GM18526 (cell line): Measurements from ENCODE around the gene PER2.

Source experiments
- POLR2A ChIP-seq: IDR thresholded peaks from 3 replicates; pipeline ENCODE4 v1.6.1; 2011; ENCODE audit not compliant: insufficient read length; ENCODE audit errors: extremely low read depth

PER2 gene

DNA sequence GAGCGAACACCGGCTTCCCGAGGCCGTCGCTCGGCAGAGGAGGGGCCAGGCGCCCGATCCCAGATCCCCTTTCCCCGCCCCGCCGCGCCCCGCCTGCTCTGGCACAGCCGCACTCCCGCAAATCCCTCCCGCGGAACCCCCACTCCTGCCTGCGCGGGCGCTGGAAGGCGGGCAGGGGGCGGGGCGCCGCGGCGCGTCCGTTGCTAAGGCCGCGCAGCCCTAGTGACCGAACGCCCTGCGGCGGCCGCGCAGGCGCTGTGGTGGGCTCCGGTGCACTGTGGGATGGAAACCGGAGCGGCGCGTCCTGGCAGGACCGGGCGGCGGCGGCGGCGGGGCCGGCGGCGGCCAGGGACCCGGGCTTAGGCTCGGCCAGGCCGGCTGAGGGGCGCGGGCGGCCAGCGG lies 31.8 kb upstream of the PER2 start, which contains the start of gene TRAF3IP1:
TSS of gene TRAF3IP1 (plus strand) at position 273 of the 402 bp plus-strand sequence. CDS start 145 bp downstream, outside the sequence.
- no peak for TF ChIP-seq POLR2A

DNA sequence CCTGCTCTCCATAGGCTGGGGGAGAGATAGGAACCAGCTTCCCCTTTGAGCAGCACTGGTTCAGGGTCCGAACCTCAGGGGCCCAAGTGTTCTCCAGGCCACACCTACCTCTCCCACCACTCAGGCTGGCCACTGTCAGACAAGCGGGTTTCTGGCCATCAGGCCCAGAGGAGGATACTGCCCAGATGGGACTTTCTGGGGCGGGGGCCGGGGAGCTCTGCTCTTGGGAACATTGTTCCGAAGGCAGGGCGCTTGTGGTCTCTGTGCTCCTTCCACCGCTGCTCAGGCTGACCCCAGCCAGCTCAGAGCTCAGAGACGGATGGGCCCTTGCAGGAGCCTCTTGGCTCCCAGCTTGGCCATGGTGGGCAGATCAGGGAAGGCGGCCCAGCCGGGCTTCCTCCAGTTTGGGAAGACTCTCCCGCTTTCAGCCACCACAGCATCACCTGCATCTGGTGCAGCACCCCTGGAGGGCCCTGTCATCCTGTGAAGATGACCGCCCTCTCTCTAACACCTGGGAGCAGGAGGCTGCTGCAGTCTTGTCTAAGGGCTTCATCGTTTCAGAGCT lies 26.7 kb upstream of the PER2 start:
- no peak for TF ChIP-seq POLR2A

DNA sequence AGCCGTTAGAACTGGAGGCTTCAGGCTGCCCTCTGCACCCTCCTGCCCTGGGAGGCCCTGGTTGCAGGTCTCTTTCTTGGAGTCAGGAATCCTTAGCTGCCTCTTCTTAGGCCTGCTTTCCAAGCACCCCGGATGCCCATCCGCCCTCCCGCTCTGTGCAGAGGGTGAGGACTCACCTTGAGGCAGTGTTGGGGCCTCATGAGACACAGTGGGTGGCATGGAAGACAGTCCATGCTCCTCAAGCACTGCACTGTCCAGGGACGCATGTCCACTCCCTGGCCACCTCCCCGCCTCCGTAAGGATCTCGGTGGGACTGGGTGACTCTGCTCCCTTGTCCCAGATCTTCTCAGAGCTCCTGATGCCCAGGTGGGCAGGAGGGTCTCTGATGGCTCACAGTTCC lies 26.2 kb upstream of the PER2 start:
- TF ChIP-seq POLR2A = no peak

DNA sequence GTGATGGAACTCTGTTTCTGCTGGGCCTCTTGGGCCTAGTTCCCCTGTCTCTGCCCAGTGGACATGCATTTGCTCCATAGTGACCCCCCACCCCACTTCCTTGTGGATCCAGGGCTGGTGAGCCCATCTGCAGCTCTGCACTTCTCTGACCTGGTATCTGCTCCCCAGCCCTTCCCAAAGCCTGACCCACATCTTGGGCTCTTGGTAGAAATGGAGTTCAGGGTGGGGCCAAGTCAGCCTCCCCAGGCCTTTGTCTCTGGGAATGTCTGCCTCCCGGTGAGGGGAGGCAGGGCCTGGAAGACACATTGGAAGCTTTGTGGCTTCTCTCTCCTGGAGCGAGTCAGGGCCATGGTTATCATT lies 25.6 kb upstream of the PER2 start:
- no peak for TF ChIP-seq POLR2A

DNA sequence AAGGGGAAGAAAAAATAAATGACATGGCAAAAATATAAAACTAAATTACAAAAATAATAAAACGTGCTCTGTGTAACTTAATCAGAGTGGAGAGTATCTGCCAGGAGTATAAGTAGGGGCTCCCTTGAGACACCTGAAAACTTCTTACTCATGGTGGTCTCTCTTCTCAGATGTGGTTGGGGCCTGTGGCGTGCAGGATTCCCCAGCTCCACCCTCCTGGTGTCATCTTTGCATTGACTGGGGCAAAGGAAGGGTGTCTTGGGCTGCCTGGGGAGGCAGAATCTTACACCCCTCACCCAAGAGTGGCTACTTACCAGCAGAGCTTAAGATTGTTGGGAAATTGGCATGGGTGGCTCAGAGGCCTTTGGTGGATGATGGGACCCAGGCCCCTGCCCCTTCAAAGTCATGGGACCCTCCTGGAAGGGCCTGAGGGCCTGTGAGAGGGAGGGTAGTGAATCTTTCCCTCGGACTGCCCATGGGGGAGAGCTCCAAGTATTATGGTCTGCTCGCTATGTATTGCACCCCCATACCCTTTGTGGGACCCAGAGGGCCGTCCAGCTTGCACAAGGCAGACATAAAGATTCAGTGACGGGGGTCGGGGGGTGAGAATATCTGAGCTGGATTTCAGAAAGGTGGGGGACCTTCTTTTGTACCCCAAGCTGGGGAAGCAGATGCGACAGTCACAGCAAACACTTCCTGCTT lies 25.0 kb upstream of the PER2 start:
- no peak for TF ChIP-seq POLR2A

DNA sequence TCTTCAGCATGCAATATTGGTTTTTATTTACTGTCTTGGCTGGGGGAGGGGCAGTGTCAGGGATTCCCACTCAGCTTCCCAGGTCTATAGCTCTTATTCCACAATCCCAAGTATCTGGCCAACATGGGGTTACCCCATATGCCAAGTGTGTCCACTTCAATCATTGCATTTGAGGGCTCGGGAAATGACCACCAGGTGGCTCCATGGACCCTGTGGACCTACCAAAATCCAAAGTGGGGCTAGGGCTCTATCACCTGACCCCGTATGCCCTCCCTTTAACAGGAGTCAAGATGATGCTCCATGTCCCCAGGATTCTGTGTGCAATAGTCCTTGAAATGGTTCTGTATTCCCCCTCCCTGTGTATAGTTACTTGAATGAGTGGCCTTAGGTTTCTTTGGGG lies 19.8 kb upstream of the PER2 start:
- no peak for TF ChIP-seq POLR2A

DNA sequence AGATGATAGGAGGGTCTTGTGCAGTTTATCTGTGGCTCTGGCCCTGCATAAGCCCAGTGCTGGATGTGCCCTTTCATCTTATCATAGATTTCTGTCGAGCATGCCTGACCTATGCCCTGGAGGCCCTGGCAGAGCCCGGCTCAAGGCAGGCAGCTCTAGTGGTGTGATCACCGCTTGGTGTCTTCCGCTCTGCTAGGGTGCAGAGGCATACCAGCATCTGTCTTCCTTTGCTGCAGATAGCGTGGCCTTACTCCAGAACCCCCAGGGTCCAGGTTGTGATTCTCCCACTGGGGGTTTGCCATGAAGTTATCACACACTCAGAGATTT lies 18.2 kb upstream of the PER2 start:
- TF ChIP-seq POLR2A = no peak

DNA sequence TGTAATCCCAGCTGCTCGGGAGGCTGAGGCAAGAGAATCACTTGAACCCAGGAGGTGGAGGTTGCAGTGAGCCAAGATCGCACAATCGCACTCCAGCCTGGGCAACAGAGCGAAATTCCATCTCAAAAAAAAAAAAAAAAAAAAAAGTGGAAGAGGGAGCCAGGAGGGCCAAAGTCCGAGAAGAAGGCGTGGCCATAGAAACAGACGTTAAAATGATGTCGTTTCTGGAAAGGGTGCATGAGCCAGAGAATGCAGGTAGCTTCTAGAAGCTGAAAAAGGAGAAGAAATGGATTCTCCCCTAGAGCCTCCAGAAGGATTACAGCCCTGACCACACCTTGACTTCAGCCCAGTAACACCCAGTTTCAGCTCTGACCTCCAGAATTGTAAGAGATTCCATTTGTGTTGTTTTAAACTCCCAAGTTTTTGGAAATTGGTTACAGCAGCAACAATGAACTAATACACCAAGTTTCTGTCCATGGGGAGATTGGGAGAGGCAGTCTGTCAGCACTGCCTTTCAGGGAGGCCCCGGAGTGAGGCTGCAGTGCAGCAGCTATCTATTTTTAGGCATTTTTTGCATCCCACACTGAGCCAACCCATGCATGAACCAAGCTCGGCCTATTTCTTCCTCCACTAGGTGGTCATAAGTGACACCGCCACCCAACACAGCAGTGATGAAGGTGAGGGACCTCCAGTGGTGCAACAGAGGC lies 17.7 kb upstream of the PER2 start:
- no peak for TF ChIP-seq POLR2A

DNA sequence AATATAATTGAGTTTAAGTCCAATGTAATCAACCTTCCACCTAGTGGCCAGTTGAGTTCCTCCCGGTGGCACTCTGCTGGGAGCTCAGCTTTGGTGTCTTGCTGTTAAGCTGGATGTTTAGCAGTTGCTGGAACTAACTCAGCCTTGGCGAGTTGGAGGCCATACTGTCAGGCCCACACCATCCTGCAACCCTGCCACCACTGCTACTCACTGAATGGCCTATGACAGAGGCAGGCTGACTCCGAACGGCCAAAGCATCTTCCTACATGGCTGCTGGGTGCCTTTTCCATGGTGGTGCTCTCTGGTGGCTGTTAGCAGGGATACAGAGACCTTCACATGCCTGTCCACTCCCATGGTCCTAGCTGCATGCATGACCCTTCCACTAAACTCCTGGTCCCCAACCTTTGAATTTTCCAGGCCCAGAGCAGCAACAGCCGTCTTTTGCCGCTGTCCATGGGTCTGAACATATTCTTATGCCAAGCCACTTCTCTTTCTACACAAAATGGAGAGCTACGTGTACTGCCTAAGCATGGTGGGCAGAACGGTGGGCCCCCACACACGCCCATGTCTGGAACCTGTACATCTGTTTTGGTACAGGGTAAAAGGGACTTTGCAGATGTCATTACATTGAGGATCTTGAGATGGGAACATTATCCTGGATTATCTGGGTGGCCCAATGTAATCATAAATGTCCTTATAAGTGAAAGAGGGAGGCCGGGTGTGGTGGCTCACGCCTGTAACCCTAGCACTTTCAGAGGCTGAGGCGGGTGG lies 16.9 kb upstream of the PER2 start:
- TF ChIP-seq POLR2A = no peak

DNA sequence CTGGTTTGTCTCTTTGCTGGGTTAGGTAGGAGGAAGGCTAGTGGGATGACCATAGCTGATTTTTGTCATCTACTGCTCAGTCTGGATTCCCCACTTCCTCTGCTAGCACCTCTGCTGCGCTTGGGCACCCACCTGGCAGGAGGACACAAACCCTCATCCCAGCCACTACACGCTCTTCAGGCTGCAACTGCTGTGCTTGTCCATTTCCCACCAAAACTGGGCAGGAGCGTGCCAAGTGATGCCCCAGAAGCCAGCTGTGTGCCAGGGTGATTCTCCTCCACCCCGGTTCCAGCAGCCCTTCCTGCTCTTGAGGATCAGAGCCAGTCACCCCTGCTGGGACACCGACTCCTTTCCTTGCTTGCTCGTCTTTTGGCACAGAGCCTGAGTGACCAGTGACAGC lies 15.7 kb upstream of the PER2 start:
- TF ChIP-seq POLR2A = no peak

DNA sequence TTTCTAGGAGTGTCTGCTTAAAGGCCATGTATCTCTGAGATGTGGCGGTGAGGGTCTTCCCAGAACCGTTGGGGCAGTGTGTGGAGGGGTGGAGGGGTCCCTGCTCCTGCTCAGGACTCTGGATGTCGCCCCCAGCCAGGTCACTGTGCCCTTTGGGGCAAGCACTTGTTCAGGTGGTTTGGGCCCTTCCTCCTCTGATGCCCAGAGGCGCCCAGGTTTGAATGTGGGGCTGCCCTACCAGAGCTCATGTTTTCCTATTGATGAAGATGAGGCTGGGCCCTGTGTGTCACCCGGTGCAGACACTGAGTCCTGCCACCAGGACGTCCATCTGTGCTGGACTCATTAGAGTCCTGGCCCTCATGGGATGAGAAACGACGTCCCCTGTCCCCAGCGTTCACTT lies 14.3 kb upstream of the PER2 start:
- TF ChIP-seq POLR2A = no peak

DNA sequence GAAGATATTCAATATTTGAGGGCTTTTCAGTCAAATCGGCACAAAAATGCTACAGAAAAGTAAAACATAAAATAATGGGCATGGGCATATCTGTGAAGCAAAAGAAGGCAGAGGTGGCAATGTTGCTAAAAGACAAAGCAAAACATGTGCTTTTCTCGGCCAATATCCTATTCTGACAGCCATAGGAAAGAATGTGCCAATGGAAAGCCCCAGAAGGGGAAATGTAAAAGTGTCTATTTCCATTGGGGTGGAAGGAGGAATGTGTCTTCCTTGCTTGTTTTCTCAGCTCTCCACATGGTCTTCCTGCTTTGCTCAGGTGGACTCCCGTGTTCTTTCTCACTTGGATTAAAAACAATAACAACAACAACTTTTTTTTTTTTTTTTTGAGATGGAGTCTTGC lies 13.7 kb upstream of the PER2 start:
- TF ChIP-seq POLR2A = no peak

DNA sequence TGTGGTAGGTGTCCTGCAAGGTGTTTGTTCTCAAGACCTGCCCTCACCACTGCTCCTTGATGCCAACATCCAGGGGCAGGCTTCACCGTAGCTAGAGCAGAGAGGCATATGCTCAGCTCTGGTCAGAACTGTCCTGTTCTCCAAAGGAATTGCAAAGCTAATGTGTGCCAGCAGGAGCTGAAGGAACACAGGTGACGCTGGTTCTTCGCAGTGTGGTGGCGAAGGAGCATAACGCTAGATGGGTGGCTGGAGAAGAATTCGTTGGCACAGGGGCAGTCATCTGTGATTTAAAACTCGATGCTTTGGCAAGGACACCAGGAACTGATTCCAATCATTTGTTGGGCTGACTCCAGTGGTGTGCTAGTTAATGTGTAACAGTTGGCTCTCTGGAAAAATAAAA lies 11.4 kb upstream of the PER2 start:
- TF ChIP-seq POLR2A = no peak

DNA sequence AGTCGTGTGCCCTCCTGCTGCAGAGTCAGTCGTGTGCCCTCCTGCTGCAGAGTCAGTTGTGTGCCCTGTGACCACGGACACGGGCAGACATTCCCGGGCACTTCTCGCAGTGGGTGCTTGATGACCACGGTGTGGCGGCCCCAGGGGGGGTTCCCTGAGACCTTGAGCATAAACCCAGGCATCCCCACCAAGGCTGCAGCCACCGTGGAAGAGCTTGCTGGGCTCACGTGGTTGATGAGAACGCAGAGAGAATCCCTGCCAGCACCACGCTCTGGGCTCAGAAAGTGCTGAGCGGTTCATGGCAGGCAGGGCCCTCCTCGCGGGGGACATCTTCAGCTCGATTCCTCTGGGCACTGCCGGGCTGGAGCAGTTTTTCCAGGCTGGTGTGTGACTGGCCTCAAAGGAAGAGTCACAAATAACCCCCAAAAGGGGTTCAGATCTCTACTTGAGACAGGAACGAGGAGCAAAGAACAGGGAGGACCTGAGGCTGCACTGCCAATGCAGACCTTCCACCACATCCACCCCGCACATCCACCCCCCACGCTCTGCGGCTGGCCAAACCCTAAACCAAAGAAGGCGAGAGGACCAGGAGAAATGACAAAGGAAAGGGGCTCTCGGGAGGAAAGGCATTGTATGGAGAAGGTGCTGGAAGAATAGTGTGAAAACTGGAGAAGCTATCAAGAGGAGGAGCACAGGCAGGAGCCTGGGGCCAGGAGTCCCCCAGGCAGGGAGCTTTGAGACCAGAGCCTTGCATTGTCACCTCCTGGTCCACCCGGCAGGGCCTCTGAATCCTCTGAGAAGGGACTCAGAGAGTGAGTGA lies 8.4 kb upstream of the PER2 start:
- no peak for TF ChIP-seq POLR2A

DNA sequence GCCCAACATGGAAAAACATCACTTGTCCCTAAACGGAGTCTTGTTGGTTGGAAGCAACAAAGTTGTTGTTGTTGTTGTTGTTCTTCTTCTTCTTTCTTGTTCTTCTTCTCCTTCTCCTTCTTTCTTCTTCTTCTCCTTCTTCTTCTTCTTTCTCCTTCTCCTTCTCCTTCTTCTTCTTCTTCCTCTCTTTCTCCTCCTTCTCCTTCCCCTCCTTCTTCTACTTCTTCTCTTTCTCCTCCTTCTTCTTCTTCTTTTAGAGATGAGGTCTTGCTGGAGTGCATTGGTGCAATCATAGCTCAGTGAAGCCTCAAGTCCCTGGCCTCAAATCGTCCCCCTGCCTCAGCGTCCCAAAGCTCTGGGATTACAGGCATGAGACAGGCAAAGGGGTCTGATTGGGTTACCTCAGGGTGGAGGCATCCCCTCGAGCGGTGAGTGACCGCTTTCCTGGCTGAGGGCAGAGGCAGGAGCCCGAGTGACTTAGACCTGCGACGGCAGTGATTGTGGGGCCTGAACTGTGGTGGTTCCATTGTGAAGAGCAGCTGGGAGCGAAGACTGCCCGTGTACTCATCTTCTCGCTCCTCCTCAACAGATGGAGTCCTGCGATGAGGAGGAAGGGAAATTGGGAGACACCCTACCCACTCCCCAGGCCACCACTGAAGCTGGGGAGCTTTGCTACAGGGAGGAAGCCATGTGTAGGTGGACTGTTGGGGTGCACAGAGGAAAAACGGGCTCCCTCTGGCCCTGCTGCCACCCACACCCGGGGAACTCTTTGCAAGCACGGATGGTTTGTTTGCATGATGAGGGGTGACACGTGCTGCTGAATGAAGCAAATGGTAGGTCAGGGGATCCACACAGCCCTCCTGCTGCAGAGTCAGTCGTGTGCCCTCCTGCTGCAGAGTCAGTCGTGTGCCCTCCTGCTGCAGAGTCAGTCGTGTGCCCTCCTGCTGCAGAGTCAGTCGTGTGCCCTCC lies 7.0 kb upstream of the PER2 start:
- TF ChIP-seq POLR2A = no peak
